DOHH2 (cell line): ENCODE measurements around the gene METTL1.

Experiments used
- H3F3A ChIP-seq: fragments of 200-600 bp; sonication (generic), shearing (Covaris generic); 2 replicates; pipeline ENCODE4 v1.6.0; 2016; ENCODE audit warnings: antibody characterized with exemption, mild to moderate bottlenecking; ENCODE audit not compliant: control insufficient read depth, insufficient read depth
- H3K27ac ChIP-seq: fragments of 200-600 bp; sonication (generic); 2 replicates; pipeline ENCODE4 v1.5.1; 2014; ENCODE audit warnings: low read depth, mild to moderate bottlenecking, low read length, moderate library complexity
- H3K27me3 ChIP-seq: fragments of 200-600 bp; sonication (generic); 2 replicates; pipeline ENCODE4 v1.6.1; 2014; ENCODE audit warnings: mild to moderate bottlenecking, low read length, mixed read lengths; ENCODE audit not compliant: control insufficient read depth
- H3K36me3 ChIP-seq: fragments of 200-600 bp; sonication (generic); 2 replicates; pipeline ENCODE4 v1.6.1; 2014; ENCODE audit warnings: mild to moderate bottlenecking, low read length, moderate library complexity, mixed read lengths; ENCODE audit not compliant: control insufficient read depth
- H3K4me1 ChIP-seq: fragments of 200-600 bp; sonication (generic); 2 replicates; pipeline ENCODE4 v1.6.1; 2014; ENCODE audit warnings: mild to moderate bottlenecking, low read length, mixed read lengths; ENCODE audit not compliant: control insufficient read depth
- H3K4me2 ChIP-seq: fragments of 200-600 bp; sonication (generic); 2 replicates; pipeline ENCODE4 v1.6.0; 2014; ENCODE audit warnings: mild to moderate bottlenecking, low read length, moderate library complexity
- H3K4me3 ChIP-seq: fragments of 200-600 bp; sonication (generic); 2 replicates; pipeline ENCODE4 v1.5.1; 2014; ENCODE audit warnings: mild to moderate bottlenecking, low read length, mixed read lengths
- H3K79me2 ChIP-seq: fragments of 200-600 bp; sonication (generic); 2 replicates; pipeline ENCODE4 v1.6.1; 2014; ENCODE audit warnings: mild to moderate bottlenecking, low read length, mixed read lengths; ENCODE audit not compliant: control insufficient read depth
- H3K9me2 ChIP-seq: fragments of 200-600 bp; sonication (generic); replicated peaks from 2 replicates; pipeline ENCODE4 v1.6.1; 2014; ENCODE audit warnings: mild to moderate bottlenecking, low read length, mixed read lengths; ENCODE audit not compliant: control insufficient read depth
- H3K9me3 ChIP-seq: fragments of 200-600 bp; sonication (generic); 2 replicates; pipeline ENCODE4 v1.6.1; 2014; ENCODE audit warnings: antibody characterized with exemption, low read length, mixed read lengths; ENCODE audit not compliant: control insufficient read depth, insufficient read depth
- H4K20me1 ChIP-seq: fragments of 200-600 bp; sonication (generic); 2 replicates; pipeline ENCODE4 v1.6.0; 2014; ENCODE audit warnings: low read depth, mild to moderate bottlenecking, antibody characterized with exemption, low read length, moderate library complexity; ENCODE audit not compliant: control insufficient read depth, insufficient read depth
- EZH2phosphoT487 ChIP-seq: fragments of 200-600 bp; sonication (generic); IDR thresholded peaks from 2 replicates; pipeline ENCODE4 v1.6.1; 2017; ENCODE audit warnings: borderline replicate concordance, mild to moderate bottlenecking, antibody characterized with exemption, low read length, moderate library complexity, mixed read lengths
- TF ChIP-seq, protein P1 (sequence below): fragments of 200-600 bp; sonication (generic); IDR thresholded peaks from one replicate; pipeline ENCODE4 v1.5.1; 2014; ENCODE audit warnings: antibody characterized with exemption, mild to moderate bottlenecking, low read depth, low read length; ENCODE audit not compliant: poor library complexity, severe bottlenecking

The METTL1 gene

DNA sequence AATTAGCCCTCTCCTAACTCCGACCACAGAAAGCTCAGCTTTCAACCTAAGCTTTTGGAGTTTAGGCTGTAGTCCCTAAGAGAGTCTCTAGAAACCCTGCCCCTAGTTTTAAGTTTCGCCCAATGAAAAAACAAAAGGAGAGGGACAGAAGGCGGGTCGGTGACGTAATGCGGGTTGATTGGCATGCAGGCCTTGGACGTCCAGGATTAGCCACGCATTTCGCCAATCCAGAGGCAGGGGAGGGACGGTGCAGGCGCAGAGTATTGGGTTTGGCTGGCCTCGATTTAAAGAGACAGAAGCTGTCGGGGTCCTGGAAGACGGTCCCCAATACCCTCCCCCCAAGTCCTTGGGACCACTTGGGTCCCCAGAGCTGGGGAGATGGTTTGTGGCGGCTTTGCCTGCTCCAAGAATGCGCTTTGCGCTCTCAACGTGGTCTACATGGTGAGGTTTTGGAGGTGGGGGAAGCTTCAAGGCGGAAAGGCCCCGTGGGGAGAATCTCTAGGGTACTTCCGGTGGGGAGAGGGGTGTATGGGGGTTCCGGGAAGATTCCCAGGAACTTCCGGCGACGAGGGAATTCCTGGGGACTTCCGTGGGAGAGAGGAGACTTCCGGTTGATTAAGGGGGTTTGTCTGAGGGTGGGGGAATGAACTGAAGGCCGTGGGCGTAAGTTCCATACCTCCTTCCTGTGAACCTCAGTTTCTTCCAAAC is 27.0 kb downstream of the METTL1 start, which contains the start of gene TSPAN31:
Gene TSPAN31 (plus strand): TSS at position 263 of the 708 bp plus-strand sequence. CDS start 116 bp downstream, at position 379.
- Histone ChIP-seq H3K79me2 (peaks cover 41% of the 10 kb centered on the region), H3K4me1 (peaks cover 57% of the 10 kb centered on the region), H3K27me3 (no peaks in the 10 kb centered on the region), H3K4me3 (peak within 1 kb of the TSS; percentile 93), H3K9me3 (no peaks in the 10 kb centered on the region), H3K27ac (peak within 1 kb of the TSS; percentile 56), H3F3A (peaks cover 29% of the 10 kb centered on the region), H3K36me3 (peaks cover 47% of the 10 kb centered on the region), H4K20me1 (no peaks in the 10 kb centered on the region), H3K9me2 (no peaks in the 10 kb centered on the region), H3K4me2 (peak within 1 kb of the TSS; percentile 77)
- TF ChIP-seq EZH2phosphoT487 = no peak
- TF ChIP-seq, protein P1, sequence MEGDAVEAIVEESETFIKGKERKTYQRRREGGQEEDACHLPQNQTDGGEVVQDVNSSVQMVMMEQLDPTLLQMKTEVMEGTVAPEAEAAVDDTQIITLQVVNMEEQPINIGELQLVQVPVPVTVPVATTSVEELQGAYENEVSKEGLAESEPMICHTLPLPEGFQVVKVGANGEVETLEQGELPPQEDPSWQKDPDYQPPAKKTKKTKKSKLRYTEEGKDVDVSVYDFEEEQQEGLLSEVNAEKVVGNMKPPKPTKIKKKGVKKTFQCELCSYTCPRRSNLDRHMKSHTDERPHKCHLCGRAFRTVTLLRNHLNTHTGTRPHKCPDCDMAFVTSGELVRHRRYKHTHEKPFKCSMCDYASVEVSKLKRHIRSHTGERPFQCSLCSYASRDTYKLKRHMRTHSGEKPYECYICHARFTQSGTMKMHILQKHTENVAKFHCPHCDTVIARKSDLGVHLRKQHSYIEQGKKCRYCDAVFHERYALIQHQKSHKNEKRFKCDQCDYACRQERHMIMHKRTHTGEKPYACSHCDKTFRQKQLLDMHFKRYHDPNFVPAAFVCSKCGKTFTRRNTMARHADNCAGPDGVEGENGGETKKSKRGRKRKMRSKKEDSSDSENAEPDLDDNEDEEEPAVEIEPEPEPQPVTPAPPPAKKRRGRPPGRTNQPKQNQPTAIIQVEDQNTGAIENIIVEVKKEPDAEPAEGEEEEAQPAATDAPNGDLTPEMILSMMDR = no peak

DNA sequence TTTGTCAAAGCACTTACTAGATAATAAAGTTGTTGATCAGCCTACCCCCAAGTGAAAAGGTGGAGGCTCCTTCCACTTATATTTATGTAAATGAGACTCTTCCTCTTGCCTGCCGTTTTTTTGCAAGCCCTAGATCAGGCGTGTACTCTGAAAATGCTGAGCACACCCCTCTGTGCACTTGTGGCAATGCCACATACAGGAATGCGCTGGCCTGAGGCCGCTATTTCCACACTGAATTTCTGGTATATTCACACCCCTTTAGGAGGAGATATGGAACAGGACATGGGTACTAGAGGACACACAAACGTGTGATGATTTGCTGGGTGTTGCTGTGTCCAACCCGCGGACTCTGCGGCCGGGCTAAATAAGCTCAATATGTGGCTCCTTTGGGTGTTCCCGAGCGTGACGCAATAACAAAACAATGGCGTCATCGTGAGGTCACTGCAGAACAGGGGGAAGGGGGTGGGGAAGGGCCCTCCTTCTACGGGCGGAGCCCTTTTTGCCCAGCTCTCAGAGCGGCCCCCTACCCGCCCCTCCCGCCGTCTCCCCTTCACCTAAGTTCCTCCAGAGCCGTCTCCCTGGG is 27.6 kb downstream of the METTL1 start:
- Histone ChIP-seq H3K9me3 (no peaks in the 10 kb centered on the region), H3K79me2 (peaks cover 41% of the 10 kb centered on the region), H3K4me2 (peak overlapping the region; percentile 77), H3K9me2 (no peaks in the 10 kb centered on the region), H3K4me3 (peak overlapping the region; percentile 93), H3K36me3 (peaks cover 41% of the 10 kb centered on the region), H4K20me1 (no peaks in the 10 kb centered on the region), H3F3A (peaks cover 29% of the 10 kb centered on the region), H3K27me3 (no peaks in the 10 kb centered on the region), H3K4me1 (peaks cover 61% of the 10 kb centered on the region), H3K27ac (peak overlapping the region; percentile 56)
- TF ChIP-seq, protein P1 = no peak
- TF ChIP-seq EZH2phosphoT487 = no peak

DNA sequence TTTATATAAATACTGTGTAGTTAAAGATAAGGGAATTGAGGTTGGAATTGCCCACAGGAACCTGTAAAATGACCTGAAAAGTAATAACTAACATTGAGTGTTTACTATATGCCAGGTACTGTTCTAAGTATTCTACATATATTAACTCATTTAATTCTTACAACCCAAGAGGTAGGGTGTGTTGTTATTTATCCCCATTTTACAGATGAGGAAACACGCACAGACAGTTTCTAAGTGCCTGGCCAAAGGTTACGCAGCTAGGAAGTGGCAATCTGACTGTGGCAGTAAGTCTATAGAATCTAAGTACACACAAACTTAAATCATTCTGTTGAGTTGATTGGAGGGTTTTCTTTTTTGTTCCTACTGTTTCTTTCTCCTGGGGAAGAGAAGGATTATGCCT is 28.1 kb downstream of the METTL1 start:
- peaks cover 29% of the 10 kb centered on the region for H3F3A ChIP-seq
- no peaks in the 10 kb centered on the region for H3K27me3 ChIP-seq
- H3K9me3 ChIP-seq = no peaks in the 10 kb centered on the region
- H3K4me2 ChIP-seq = peak overlapping the region; percentile 77
- H3K9me2 ChIP-seq = no peaks in the 10 kb centered on the region
- H4K20me1 ChIP-seq = no peaks in the 10 kb centered on the region
- H3K4me1 ChIP-seq = peaks cover 61% of the 10 kb centered on the region
- peak overlapping the region; percentile 56 for H3K27ac ChIP-seq
- H3K79me2 ChIP-seq = peaks cover 41% of the 10 kb centered on the region
- TF ChIP-seq, protein P1 = no peak
- TF ChIP-seq EZH2phosphoT487 = no peak
- H3K4me3 ChIP-seq = peak overlapping the region; percentile 93
- H3K36me3 ChIP-seq = peaks cover 36% of the 10 kb centered on the region
